Esophagus squamous epithelium (tissue), 4 donors: ENCODE data around the gene SPAM1.

Source experiments
- CTCF ChIP-seq, 6 experiments: fragments of 450-650 bp in 4 of 6; fragments of 200-600 bp in 2 of 6; sonication (generic) in 2 of 6; IDR thresholded peaks; one replicate each; pipeline ENCODE4 v1.5.1; 2016 to 2019; ENCODE audit warnings: antibody characterized with exemption in 6 of 6, mild to moderate bottlenecking in 4 of 6, moderate library complexity in 4 of 6
- POLR2A ChIP-seq, 4 donors: fragments of 450-650 bp; IDR thresholded peaks; one replicate each; pipeline ENCODE4 v1.6.1; 2017; ENCODE audit warnings: antibody characterized with exemption in 4 of 4, mild to moderate bottlenecking in 4 of 4, moderate library complexity in 3 of 4

DNA sequence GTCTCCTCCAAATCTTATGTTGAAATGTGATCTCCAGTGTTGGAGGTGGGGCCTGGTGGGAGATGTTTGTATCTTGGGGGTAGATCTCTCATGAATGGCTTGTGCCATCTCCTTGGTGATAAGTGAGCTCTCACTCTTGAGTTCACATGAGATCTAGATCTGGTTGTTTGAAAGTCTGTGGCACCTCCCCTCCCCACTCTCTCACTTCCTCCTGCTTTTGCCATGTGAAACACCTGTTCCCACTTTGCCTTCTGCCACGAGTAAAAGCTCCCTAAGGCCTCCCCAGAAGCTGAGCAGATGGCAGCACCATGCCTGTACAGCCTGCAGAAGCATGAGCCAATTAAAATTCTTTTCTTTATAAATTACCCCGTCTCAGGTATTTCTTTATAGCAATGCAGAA, 84.3 kb downstream of the SPAM1 start:
- TF ChIP-seq CTCF (IDR thresholded peaks at IDR 0.05) (no peak), POLR2A (IDR thresholded peaks at IDR 0.05) (no peak)
